ENCODE results near the gene HLF. TPM values are rescaled to one million over a fixed set of nuclear protein-coding genes. Genes with fewer than 3 reads are reported as not detected.

The HLF gene
- total and polyA plus RNA-seq, 2 donors, result 0.57 to 1.8 TPM

- WGBS, result 93% methylated on average over 2 of the region's 2 CpGs
- Histone ChIP-seq H3K27me3 (ENCODE audit: control insufficient read depth in 2 of 2, insufficient read depth in 1 of 2, low read length in 1 of 2) (no peaks in the 10 kb centered on the region), H3K4me1 (ENCODE audit: control insufficient read depth in 2 of 2, insufficient read depth in 2 of 2, low read length in 2 of 2) (no peaks in the 10 kb centered on the region), H3K27ac (ENCODE audit: low read depth in 1 of 2, low read length in 1 of 2) (no peak overlapping the region), H3K9me3 (ENCODE audit: control insufficient read depth in 2 of 2, insufficient read depth in 1 of 2, low read length in 1 of 2) (no peaks in the 10 kb centered on the region), H3K36me3 (ENCODE audit: control insufficient read depth in 2 of 2, insufficient read depth in 2 of 2, low read length in 1 of 2) (no peaks in the 10 kb centered on the region), H3K4me3 (ENCODE audit: low read length in 2 of 2) (no peak overlapping the region)
- no peak for DNase-seq (ENCODE audit: low read depth in 6 of 9, low spot score in 9 of 9)
Observed at GRCh38 chr17:55278173-55278961, 13.6 kb downstream of the HLF start.

GRCh38 chr17:55279203-55279602 lies 14.4 kb downstream of the HLF start:
- Histone ChIP-seq H3K4me3 (ENCODE audit: low read length in 2 of 2) (no peak overlapping the region), H3K27ac (ENCODE audit: low read depth in 1 of 2, low read length in 1 of 2) (no peak overlapping the region), H3K4me1 (ENCODE audit: control insufficient read depth in 2 of 2, insufficient read depth in 2 of 2, low read length in 2 of 2) (no peaks in the 10 kb centered on the region), H3K27me3 (ENCODE audit: control insufficient read depth in 2 of 2, insufficient read depth in 1 of 2, low read length in 1 of 2) (no peaks in the 10 kb centered on the region), H3K9me3 (ENCODE audit: control insufficient read depth in 2 of 2, insufficient read depth in 1 of 2, low read length in 1 of 2) (no peaks in the 10 kb centered on the region), H3K36me3 (ENCODE audit: control insufficient read depth in 2 of 2, insufficient read depth in 2 of 2, low read length in 1 of 2) (no peaks in the 10 kb centered on the region)
- 98% methylated on average over 1 of the region's 1 CpG for WGBS
- no peak for DNase-seq (ENCODE audit: low read depth in 6 of 9, low spot score in 9 of 9)

DNA sequence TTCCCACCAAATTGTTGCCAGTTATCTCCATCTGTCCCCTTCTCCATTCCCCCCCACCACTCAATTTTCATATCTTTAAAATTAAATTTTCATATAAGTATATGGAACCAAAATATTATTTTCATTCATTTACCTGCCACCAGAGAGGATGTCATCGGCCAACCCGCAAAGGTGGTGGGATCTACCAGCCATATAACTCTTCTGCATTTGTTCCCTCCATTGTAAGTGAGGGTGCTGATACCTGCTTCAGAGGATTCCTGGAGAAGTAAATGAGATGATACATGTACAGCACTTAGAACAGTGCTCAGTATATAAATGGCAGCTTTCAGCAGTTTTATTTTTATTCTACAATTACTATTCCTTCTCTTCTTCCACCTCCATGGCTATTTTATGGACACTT lies 15.0 kb downstream of the HLF start:
- no peaks in the 10 kb centered on the region for H3K36me3 ChIP-seq (ENCODE audit: control insufficient read depth in 2 of 2, insufficient read depth in 2 of 2, low read length in 1 of 2)
- 97% methylated on average over 2 of the region's 2 CpGs for WGBS
- H3K4me1 ChIP-seq (ENCODE audit: control insufficient read depth in 2 of 2, insufficient read depth in 2 of 2, low read length in 2 of 2), result no peaks in the 10 kb centered on the region
- H3K27me3 ChIP-seq (ENCODE audit: control insufficient read depth in 2 of 2, insufficient read depth in 1 of 2, low read length in 1 of 2), result no peaks in the 10 kb centered on the region
- no peak overlapping the region for H3K4me3 ChIP-seq (ENCODE audit: low read length in 2 of 2)
- no peaks in the 10 kb centered on the region for H3K9me3 ChIP-seq (ENCODE audit: control insufficient read depth in 2 of 2, insufficient read depth in 1 of 2, low read length in 1 of 2)
- no peak overlapping the region for H3K27ac ChIP-seq (ENCODE audit: low read depth in 1 of 2, low read length in 1 of 2)
- DNase-seq (ENCODE audit: low read depth in 6 of 9, low spot score in 9 of 9), result no peak

DNA sequence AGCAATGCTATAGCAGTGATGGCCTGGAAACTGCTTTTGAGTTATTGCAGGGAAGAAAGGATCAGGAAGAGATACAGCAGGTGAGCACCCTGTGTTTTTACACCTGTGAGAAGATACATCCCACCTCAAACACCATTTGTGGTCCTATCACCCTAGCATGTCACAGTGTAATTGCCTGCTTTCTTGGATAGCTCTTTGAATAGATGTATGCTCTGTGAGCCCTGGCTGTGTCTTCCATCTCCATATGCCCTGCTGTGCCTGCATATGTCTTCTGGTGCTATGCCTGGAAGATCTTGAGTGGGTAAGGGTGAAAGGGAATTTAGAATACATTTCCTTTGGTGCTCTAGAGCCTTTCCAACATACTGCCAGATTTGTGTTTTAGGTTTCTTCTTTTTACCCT lies 15.5 kb downstream of the HLF start:
- H3K27ac ChIP-seq (ENCODE audit: low read depth in 1 of 2, low read length in 1 of 2), result no peak overlapping the region

DNA sequence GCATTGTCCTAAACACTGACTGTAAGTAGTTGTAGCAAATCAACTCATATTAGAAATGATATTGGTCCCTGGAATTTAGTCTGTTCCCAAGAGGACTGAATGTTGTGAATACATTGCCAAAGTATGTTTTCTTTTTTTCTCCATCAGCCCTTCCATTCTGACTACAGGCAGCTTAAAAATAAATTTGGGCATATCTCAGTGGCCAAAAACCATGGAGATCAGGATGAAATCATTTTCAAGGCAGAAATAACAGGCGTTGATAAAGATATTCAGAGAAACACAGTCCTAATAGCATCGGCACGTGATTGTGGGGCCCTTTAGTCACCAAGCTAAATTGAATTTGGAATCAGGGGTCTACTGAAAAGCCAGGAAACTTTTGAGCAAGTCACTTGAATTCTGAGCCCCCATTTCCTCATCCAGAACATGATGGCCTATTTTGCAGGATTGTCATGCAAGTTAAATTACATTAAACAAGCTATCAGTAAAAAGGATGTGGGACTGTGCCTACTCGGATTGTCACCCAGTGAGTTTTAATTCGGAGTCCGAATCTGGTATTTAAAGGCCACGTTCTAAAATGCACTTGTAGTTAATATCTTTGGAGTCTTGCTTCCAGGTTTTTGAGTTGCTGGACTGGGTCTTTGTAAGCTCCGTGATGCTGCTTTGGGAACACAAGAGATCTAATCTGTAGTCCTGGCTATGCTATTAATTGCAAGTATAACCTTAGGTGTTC lies 17.1 kb downstream of the HLF start:
- H3K9me3 ChIP-seq (ENCODE audit: control insufficient read depth in 2 of 2, insufficient read depth in 1 of 2, low read length in 1 of 2), result no peaks in the 10 kb centered on the region
- DNase-seq (ENCODE audit: low read depth in 6 of 9, low spot score in 9 of 9), result no peak
- H3K27me3 ChIP-seq (ENCODE audit: control insufficient read depth in 2 of 2, insufficient read depth in 1 of 2, low read length in 1 of 2), result no peaks in the 10 kb centered on the region
- 93% methylated on average over 8 of the region's 8 CpGs for WGBS
- no peaks in the 10 kb centered on the region for H3K36me3 ChIP-seq (ENCODE audit: control insufficient read depth in 2 of 2, insufficient read depth in 2 of 2, low read length in 1 of 2)
- no peak overlapping the region for H3K4me3 ChIP-seq (ENCODE audit: low read length in 2 of 2)
- H3K27ac ChIP-seq (ENCODE audit: low read depth in 1 of 2, low read length in 1 of 2), result no peak overlapping the region
- H3K4me1 ChIP-seq (ENCODE audit: control insufficient read depth in 2 of 2, insufficient read depth in 2 of 2, low read length in 2 of 2), result no peaks in the 10 kb centered on the region

More for the DNA sequence above, 15.5 kb downstream of the HLF start:
- Histone ChIP-seq H3K9me3 (ENCODE audit: control insufficient read depth in 2 of 2, insufficient read depth in 1 of 2, low read length in 1 of 2) (no peaks in the 10 kb centered on the region), H3K36me3 (ENCODE audit: control insufficient read depth in 2 of 2, insufficient read depth in 2 of 2, low read length in 1 of 2) (no peaks in the 10 kb centered on the region), H3K4me3 (ENCODE audit: low read length in 2 of 2) (no peak overlapping the region), H3K27me3 (ENCODE audit: control insufficient read depth in 2 of 2, insufficient read depth in 1 of 2, low read length in 1 of 2) (no peaks in the 10 kb centered on the region), H3K4me1 (ENCODE audit: control insufficient read depth in 2 of 2, insufficient read depth in 2 of 2, low read length in 2 of 2) (no peaks in the 10 kb centered on the region)
- DNase-seq (ENCODE audit: low read depth in 6 of 9, low spot score in 9 of 9), result no peak

DNA sequence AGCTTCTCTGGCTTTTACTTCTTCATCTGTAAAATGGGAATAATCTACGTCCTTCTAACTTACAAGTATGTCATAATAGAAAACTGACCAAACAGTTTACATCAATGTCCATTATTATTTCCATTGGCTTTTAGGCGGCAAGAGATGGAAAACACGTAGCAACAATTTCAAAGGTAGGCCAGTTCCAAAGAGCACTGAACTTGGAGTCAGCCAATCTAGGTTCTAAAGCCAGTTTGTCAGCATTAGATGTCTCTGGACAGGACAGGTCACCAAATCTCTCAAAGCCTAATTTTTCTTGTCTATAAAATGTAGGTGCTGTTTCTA lies 17.6 kb downstream of the HLF start:
- no peak for DNase-seq (ENCODE audit: low read depth in 6 of 9, low spot score in 9 of 9)
- Histone ChIP-seq H3K36me3 (ENCODE audit: control insufficient read depth in 2 of 2, insufficient read depth in 2 of 2, low read length in 1 of 2) (no peaks in the 10 kb centered on the region), H3K9me3 (ENCODE audit: control insufficient read depth in 2 of 2, insufficient read depth in 1 of 2, low read length in 1 of 2) (no peaks in the 10 kb centered on the region)

DNA sequence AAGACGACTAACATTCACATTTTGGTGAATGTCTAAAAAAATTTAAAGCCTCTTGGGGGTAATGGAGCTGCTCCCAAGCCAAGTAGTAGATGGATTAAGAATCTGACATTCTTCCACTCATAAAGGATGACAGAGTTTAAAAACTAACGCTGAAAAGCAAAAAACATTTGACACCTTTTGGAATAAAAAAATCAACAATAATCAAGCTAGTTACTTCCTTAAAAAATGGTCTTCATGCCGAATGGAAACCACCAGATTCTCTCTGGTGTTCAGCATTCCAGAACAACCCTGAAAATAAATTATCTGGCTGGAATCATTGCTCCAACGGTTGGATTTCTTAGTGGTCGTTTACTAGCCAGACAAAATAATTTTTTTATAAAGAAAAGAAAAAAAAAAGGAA lies 18.0 kb downstream of the HLF start:
- 52% methylated on average over 5 of the region's 5 CpGs for WGBS
- no peaks in the 10 kb centered on the region for H3K36me3 ChIP-seq (ENCODE audit: control insufficient read depth in 2 of 2, insufficient read depth in 2 of 2, low read length in 1 of 2)
- no peaks in the 10 kb centered on the region for H3K4me1 ChIP-seq (ENCODE audit: control insufficient read depth in 2 of 2, insufficient read depth in 2 of 2, low read length in 2 of 2)
- H3K27ac ChIP-seq (ENCODE audit: low read depth in 1 of 2, low read length in 1 of 2), result no peak overlapping the region
- H3K27me3 ChIP-seq (ENCODE audit: control insufficient read depth in 2 of 2, insufficient read depth in 1 of 2, low read length in 1 of 2), result no peaks in the 10 kb centered on the region
- no peak for DNase-seq (ENCODE audit: low read depth in 6 of 9, low spot score in 9 of 9)
- no peaks in the 10 kb centered on the region for H3K9me3 ChIP-seq (ENCODE audit: control insufficient read depth in 2 of 2, insufficient read depth in 1 of 2, low read length in 1 of 2)
- H3K4me3 ChIP-seq (ENCODE audit: low read length in 2 of 2), result no peak overlapping the region

More for the DNA sequence above, 17.6 kb downstream of the HLF start:
- WGBS, result over 99% methylated on average over 3 of the region's 3 CpGs
- no peaks in the 10 kb centered on the region for H3K27me3 ChIP-seq (ENCODE audit: control insufficient read depth in 2 of 2, insufficient read depth in 1 of 2, low read length in 1 of 2)
- no peak overlapping the region for H3K27ac ChIP-seq (ENCODE audit: low read depth in 1 of 2, low read length in 1 of 2)
- no peak overlapping the region for H3K4me3 ChIP-seq (ENCODE audit: low read length in 2 of 2)
- no peaks in the 10 kb centered on the region for H3K4me1 ChIP-seq (ENCODE audit: control insufficient read depth in 2 of 2, insufficient read depth in 2 of 2, low read length in 2 of 2)

- H3K4me1 ChIP-seq (ENCODE audit: control insufficient read depth in 2 of 2, insufficient read depth in 2 of 2, low read length in 2 of 2), result no peaks in the 10 kb centered on the region
- no peaks in the 10 kb centered on the region for H3K36me3 ChIP-seq (ENCODE audit: control insufficient read depth in 2 of 2, insufficient read depth in 2 of 2, low read length in 1 of 2)
- no peak overlapping the region for H3K4me3 ChIP-seq (ENCODE audit: low read length in 2 of 2)
- H3K27ac ChIP-seq (ENCODE audit: low read depth in 1 of 2, low read length in 1 of 2), result no peak overlapping the region
- WGBS, result 97% methylated on average over 9 of the region's 9 CpGs
- H3K9me3 ChIP-seq (ENCODE audit: control insufficient read depth in 2 of 2, insufficient read depth in 1 of 2, low read length in 1 of 2), result no peaks in the 10 kb centered on the region
- H3K27me3 ChIP-seq (ENCODE audit: control insufficient read depth in 2 of 2, insufficient read depth in 1 of 2, low read length in 1 of 2), result no peaks in the 10 kb centered on the region
- no peak for DNase-seq (ENCODE audit: low read depth in 6 of 9, low spot score in 9 of 9)
Observed at GRCh38 chr17:55283256-55283965, 18.7 kb downstream of the HLF start.

All from thymus (tissue), 11 donors.